Progenitor cell of endocrine pancreas (in vitro differentiated cells): Measurements from ENCODE around the gene WIPF1. TPM values are rescaled to one million over a fixed set of nuclear protein-coding genes. Genes with fewer than 3 reads are reported as not detected.
A peak's percentile ranks its signal among the peaks of the same experiment; 100 is the strongest.
"Not testable (repeated sequence)": the region's sequence is repeated elsewhere in the genome, so short reads cannot be mapped to it uniquely, and the experiment has no call there.

Experiments
- DNase-seq: peaks from one replicate; pipeline ENCODE4 v3.0.0; 2021; ENCODE audit warnings: low spot score; ENCODE audit not compliant: unreplicated experiment
- H3K27ac Mint-ChIP-seq: 2 replicates; pipeline ENCODE4 v1.8.0; 2021; ENCODE audit warnings: mild to moderate bottlenecking, moderate library complexity, mixed read lengths
- H3K27me3 Mint-ChIP-seq: 2 replicates; pipeline ENCODE4 v1.8.0; 2021; ENCODE audit warnings: mixed read lengths
- H3K36me3 Mint-ChIP-seq: 2 replicates; pipeline ENCODE4 v1.8.0; 2022; ENCODE audit warnings: mixed read lengths; ENCODE audit not compliant: insufficient read depth
- H3K4me1 Mint-ChIP-seq: 2 replicates; pipeline ENCODE4 v1.8.0; 2021; ENCODE audit warnings: low read depth, mixed read lengths
- H3K4me3 Mint-ChIP-seq: 2 replicates; pipeline ENCODE4 v1.8.0; 2021; ENCODE audit warnings: low read depth, mild to moderate bottlenecking, moderate library complexity, mixed read lengths
- H3K9me3 Mint-ChIP-seq: 2 replicates; pipeline ENCODE4 v1.8.0; 2021; ENCODE audit warnings: low read depth, mixed read lengths
- CTCF ChIP-seq: fragments of 200-600 bp; sonication (generic); IDR thresholded peaks from one replicate; pipeline ENCODE4 v1.5.0; 2021; ENCODE audit warnings: antibody characterized with exemption, mild to moderate bottlenecking; ENCODE audit not compliant: unreplicated experiment
- total RNA-seq: library from RNA; stranded (reverse); gene quantifications from 2 replicates; pipeline ENCODE4 v1.2.1, GENCODE V29; 2021

WIPF1 gene
- total RNA-seq, 1 donor from 2014 or later: 12.9 TPM

- no peak overlapping the region for H3K27ac Mint-ChIP-seq
- no peak overlapping the region for H3K4me3 Mint-ChIP-seq
- no peaks in the 10 kb centered on the region for H3K4me1 Mint-ChIP-seq
- DNase-seq: no peak
- peaks cover 3% of the 10 kb centered on the region for H3K9me3 Mint-ChIP-seq
- TF ChIP-seq CTCF: no peak
- no peaks in the 10 kb centered on the region for H3K36me3 Mint-ChIP-seq
- no peaks in the 10 kb centered on the region for H3K27me3 Mint-ChIP-seq
These were observed 45.9 kb downstream of the WIPF1 start for GRCh38 chr2:174551697-174552096.

GRCh38 chr2:174548646-174549045, 49.0 kb downstream of the WIPF1 start:
- H3K4me3 Mint-ChIP-seq, H3K27ac Mint-ChIP-seq, H3K9me3 Mint-ChIP-seq, H3K4me1 Mint-ChIP-seq, H3K36me3 Mint-ChIP-seq, H3K27me3 Mint-ChIP-seq, DNase-seq: not testable (repeated sequence)

- not testable (repeated sequence) for H3K4me1 Mint-ChIP-seq, H3K4me3 Mint-ChIP-seq, H3K36me3 Mint-ChIP-seq, H3K27me3 Mint-ChIP-seq, H3K27ac Mint-ChIP-seq, DNase-seq, H3K9me3 Mint-ChIP-seq
These were observed 49.6 kb downstream of the WIPF1 start for GRCh38 chr2:174548021-174548420.

- DNase-seq: no peak
- Mint-ChIP-seq H3K27ac (no peak overlapping the region), H3K9me3 (no peaks in the 10 kb centered on the region), H3K27me3 (peaks cover 3% of the 10 kb centered on the region), H3K4me3 (no peak overlapping the region), H3K36me3 (no peaks in the 10 kb centered on the region), H3K4me1 (peaks cover 4% of the 10 kb centered on the region)
- peak; percentile 11 for TF ChIP-seq CTCF
These were observed 50.8 kb downstream of the WIPF1 start for GRCh38 chr2:174546519-174547506.

GRCh38 chr2:174545240-174545639, 52.4 kb downstream of the WIPF1 start:
- TF ChIP-seq CTCF: no peak
- peaks cover 3% of the 10 kb centered on the region for H3K27me3 Mint-ChIP-seq

GRCh38 chr2:174544802-174545201, 52.8 kb downstream of the WIPF1 start:
- peaks cover 3% of the 10 kb centered on the region for H3K27me3 Mint-ChIP-seq
- no peak overlapping the region for H3K27ac Mint-ChIP-seq
- H3K36me3 Mint-ChIP-seq: no peaks in the 10 kb centered on the region
- H3K4me1 Mint-ChIP-seq: peaks cover 4% of the 10 kb centered on the region
- H3K4me3 Mint-ChIP-seq: no peak overlapping the region
- no peak for TF ChIP-seq CTCF
- H3K9me3 Mint-ChIP-seq: no peaks in the 10 kb centered on the region
- DNase-seq: no peak

More at GRCh38 chr2:174545240-174545639, 52.4 kb downstream of the WIPF1 start:
- H3K36me3 Mint-ChIP-seq: no peaks in the 10 kb centered on the region
- no peaks in the 10 kb centered on the region for H3K9me3 Mint-ChIP-seq
- H3K4me3 Mint-ChIP-seq: no peak overlapping the region
- H3K4me1 Mint-ChIP-seq: peaks cover 4% of the 10 kb centered on the region
- H3K27ac Mint-ChIP-seq: no peak overlapping the region
- no peak for DNase-seq
